Measurements from ENCODE around the gene KYNU. TPM values are rescaled to one million over a fixed set of nuclear protein-coding genes. Genes with fewer than 3 reads are reported as not detected.

Gene KYNU
- total and polyA plus RNA-seq, 2 of the 13 experiments (the other 11 are each of a cell fraction or from before 2014, with no cell fraction given) = 21.9 to 68.6 TPM

DNA sequence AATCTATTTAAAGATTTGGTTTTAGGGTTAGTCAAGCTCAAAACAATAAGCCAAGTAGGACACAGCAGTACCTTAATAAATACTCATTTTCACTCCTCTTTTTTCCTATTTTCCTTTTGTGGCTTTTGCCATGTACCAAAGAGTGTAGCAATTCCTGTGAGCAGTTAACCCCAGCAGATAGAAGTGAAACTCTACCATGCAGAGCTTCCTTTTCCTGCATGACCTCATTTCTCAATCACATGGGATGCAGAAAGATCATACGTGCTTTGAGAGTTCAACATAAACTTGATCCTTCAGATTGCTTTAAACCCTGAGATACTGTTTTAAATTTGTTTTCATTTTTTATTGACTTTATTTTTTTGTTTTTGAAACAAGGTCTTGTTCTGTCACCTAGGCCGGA is 152.7 kb downstream of the KYNU start (continued):
- TF ChIP-seq CHCHD3 (CRISPR knock-in tag; IDR thresholded peaks at IDR 0.05) = no peak
- TF ChIP-seq, protein P1, sequence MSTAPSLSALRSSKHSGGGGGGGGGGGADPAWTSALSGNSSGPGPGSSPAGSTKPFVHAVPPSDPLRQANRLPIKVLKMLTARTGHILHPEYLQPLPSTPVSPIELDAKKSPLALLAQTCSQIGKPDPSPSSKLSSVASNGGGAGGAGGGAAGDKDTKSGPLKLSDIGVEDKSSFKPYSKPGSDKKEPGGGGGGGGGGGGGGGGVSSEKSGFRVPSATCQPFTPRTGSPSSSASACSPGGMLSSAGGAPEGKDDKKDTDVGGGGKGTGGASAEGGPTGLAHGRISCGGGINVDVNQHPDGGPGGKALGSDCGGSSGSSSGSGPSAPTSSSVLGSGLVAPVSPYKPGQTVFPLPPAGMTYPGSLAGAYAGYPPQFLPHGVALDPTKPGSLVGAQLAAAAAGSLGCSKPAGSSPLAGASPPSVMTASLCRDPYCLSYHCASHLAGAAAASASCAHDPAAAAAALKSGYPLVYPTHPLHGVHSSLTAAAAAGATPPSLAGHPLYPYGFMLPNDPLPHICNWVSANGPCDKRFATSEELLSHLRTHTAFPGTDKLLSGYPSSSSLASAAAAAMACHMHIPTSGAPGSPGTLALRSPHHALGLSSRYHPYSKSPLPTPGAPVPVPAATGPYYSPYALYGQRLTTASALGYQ (CRISPR knock-in tag; IDR thresholded peaks at IDR 0.05) = no peak
- TF ChIP-seq, protein P2, sequence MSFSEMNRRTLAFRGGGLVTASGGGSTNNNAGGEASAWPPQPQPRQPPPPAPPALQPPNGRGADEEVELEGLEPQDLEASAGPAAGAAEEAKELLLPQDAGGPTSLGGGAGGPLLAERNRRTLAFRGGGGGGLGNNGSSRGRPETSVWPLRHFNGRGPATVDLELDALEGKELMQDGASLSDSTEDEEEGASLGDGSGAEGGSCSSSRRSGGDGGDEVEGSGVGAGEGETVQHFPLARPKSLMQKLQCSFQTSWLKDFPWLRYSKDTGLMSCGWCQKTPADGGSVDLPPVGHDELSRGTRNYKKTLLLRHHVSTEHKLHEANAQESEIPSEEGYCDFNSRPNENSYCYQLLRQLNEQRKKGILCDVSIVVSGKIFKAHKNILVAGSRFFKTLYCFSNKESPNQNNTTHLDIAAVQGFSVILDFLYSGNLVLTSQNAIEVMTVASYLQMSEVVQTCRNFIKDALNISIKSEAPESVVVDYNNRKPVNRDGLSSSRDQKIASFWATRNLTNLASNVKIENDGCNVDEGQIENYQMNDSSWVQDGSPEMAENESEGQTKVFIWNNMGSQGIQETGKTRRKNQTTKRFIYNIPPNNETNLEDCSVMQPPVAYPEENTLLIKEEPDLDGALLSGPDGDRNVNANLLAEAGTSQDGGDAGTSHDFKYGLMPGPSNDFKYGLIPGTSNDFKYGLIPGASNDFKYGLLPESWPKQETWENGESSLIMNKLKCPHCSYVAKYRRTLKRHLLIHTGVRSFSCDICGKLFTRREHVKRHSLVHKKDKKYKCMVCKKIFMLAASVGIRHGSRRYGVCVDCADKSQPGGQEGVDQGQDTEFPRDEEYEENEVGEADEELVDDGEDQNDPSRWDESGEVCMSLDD (CRISPR knock-in tag; IDR thresholded peaks at IDR 0.05; ENCODE audit: borderline replicate concordance) = no peak
- TF ChIP-seq GABPA (IDR thresholded peaks at IDR 0.05; ENCODE audit: low read depth, low read length) = no peak
- no peak for TF ChIP-seq GABPA (CRISPR knock-in tag; IDR thresholded peaks at IDR 0.05; ENCODE audit: low read depth)
- TF ChIP-seq GATA4 (IDR thresholded peaks at IDR 0.05; ENCODE audit: borderline replicate concordance, low read depth) = no peak
- no peak for TF ChIP-seq ARHGAP35 (CRISPR knock-in tag; IDR thresholded peaks at IDR 0.05; ENCODE audit: borderline replicate concordance)

All from HepG2 (cell line).